NK-92 (cell line): Measurements from ENCODE around the gene NPIPA7.
"Not testable (repeated sequence)": the region's sequence is repeated elsewhere in the genome, so short reads cannot be mapped to it uniquely, and the experiment has no call there.

Source experiments
- DNase-seq: peaks from one replicate; lab custom pipeline; 2025; ENCODE audit not compliant: unreplicated experiment; lab: John Stamatoyannopoulos, UW

Gene NPIPA7

GRCh38 chr16:16417914-16418544, 39.1 kb downstream of the NPIPA7 start:
- not testable (repeated sequence) for DNase-seq

- not testable (repeated sequence) for DNase-seq
These were observed 41.6 kb downstream of the NPIPA7 start for GRCh38 chr16:16420515-16420914.

- DNase-seq = not testable (repeated sequence)
These were observed 46.2 kb downstream of the NPIPA7 start for GRCh38 chr16:16425146-16425545.

GRCh38 chr16:16431135-16431534, 52.2 kb downstream of the NPIPA7 start:
- not testable (repeated sequence) for DNase-seq

GRCh38 chr16:16434711-16435110, 55.8 kb downstream of the NPIPA7 start:
- not testable (repeated sequence) for DNase-seq

- not testable (repeated sequence) for DNase-seq
These were observed 62.5 kb downstream of the NPIPA7 start for GRCh38 chr16:16441401-16441800.
